ENCODE results near the gene NCF2.

NCF2 gene

DNA sequence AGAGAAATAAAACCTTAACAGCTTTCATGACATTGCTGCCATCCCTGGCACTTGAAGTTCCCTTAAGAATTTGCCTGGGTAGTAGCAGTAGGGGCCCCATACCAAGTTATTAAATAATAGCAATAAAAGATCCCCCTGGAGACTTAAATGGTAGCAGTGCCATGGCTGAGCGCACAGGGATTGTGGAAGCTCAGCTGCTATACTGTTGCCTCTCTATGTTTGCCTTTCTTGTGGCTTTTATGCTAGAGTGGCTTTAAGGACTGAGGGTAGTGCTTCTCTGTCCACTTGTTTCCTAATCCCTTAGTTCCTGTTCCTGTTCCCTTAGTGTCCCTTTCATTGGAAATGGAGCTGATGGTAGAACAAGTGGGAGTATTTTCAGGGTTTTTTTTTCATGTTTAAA, 42.1 kb downstream of the NCF2 start:
- DNase-seq: peak; percentile 27

- DNase-seq: no peak
Measured at GRCh38 chr1:183546427-183546826, 43.8 kb downstream of the NCF2 start.

- DNase-seq: no peak
Measured at GRCh38 chr1:183544598-183545297, 45.5 kb downstream of the NCF2 start.

DNA sequence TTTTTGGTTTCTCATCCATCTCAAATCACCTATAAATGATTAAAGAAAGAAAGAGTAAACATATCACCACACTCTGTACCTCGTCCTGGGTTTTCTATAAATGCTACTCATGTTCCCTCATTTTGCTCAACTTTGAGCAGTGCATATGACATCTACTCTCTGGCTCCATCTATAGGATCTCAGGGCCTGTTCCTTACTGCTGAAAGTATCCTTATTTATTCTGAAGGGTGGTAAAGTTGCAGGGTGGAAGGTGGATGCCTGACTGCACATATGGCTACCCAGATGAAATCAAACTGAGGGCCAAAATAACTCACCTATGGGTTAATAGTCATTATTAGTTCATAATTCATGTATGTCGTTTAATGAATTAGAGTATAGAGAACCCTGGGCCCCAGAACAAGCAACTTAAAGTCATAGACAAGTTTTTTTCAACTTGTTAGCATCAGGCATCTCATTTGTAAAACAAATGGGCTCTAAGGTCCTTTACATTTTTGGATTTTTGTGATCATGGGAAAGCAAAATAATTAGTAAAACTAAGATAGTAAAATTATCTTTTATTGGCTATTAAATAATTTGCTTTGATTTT, 46.5 kb downstream of the NCF2 start:
- DNase-seq: peak; percentile 54

GRCh38 chr1:183537405-183537804, 52.9 kb downstream of the NCF2 start:
- DNase-seq: no peak

GRCh38 chr1:183533617-183534174, 56.6 kb downstream of the NCF2 start:
- DNase-seq: no peak

DNA sequence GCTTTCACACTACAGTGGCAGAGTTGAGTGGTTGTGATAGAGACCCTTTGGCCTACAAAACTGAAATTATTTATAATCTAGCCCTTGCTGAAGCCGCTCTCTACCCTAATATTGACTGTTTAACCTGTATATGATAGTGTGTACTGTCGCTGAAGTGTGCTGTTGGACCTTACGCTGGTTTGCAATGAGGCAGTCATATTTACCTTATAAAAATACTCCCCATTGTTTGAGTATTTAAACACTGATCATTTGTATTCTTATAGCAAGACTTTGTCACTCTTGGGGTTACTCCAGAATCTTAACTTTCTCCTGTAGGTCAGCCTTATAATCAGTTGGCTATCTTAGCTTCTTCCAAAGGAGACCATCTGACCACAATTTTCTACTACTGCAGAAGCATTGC, 61.7 kb downstream of the NCF2 start:
- DNase-seq: no peak

DNA sequence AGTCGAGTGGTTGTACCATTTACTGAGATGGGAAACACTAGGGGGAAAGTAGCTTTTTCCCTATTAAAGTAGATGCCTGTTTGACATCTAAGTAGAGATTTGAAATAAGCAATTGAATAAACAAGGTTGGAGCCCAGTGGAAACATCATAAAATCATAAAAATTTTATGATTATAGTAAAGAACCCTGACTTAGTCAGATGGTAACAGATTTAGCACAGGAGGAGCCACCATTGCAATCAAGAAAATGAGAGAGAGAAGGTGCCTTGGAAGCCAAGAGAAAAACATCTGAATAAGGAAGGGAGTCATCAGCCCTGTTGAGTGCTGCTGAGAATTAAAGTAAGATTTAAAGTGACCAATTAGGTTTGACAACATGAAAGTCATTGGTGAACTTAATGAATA, 68.2 kb downstream of the NCF2 start:
- DNase-seq: no peak

DNA sequence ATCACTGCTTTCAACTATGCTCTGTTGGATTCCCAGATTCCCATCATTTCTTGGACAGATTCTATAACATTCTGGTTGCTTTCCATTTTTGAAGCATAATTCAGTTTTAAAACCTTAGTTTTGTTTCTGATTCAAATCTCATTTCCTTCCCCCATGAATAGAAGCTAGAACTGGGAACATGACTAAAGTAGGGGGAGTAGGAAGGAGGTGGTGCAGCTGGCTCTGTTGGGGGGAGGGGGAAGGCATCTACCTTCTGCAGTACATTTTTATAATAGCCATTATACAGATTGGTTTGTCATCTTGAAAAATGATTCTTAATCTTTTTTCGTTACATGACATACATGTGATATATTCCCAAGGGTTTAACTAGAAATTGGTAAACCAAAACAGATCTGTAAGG, 69.9 kb downstream of the NCF2 start:
- DNase-seq: no peak

- no peak for DNase-seq
Measured at GRCh38 chr1:183517401-183517800, 72.9 kb downstream of the NCF2 start.

DNA sequence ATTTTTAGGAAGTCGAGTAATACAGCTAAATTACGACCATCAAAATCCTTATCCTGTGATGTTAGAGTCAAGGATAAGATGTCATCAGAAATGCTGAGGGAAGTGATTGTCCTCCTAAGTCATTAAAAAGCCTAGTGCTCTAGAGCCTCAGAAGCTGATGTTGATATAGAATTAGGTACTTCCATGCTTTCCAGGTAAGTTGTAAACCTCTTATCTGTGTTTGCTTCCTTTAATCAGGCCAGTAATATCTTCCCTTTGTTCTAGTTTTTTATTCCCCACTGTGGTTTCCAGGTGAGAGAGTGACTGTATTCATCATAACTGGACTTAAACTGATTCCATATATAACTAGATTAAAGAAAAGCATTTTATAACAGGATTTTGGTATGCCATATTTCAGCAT, 73.5 kb downstream of the NCF2 start:
- DNase-seq: no peak

- DNase-seq: peak; percentile 34
Measured at GRCh38 chr1:183515002-183515689, 75.1 kb downstream of the NCF2 start.

DNA sequence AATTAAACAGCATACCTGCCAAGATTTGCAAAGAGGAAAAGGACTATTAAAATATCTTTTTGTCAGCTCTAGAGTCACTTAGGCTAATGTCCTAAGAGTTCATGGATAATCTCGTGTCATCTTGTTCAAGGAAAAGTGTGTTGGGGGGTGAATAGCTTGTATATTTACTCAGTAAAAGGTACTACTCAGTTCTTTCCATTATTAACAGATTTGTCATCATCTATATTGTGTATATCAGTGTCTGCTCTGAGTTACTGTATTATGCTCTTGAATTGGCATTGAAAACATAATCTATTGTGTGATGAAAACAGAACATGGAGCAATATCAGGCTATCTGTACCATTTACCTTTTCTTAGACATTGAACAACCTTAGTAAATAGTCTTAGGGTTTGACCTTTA, 76.0 kb downstream of the NCF2 start:
- DNase-seq: no peak

GRCh38 chr1:183512450-183512849, 77.8 kb downstream of the NCF2 start:
- no peak for DNase-seq

GRCh38 chr1:183508694-183509093, 81.6 kb downstream of the NCF2 start:
- no peak for DNase-seq

DNA sequence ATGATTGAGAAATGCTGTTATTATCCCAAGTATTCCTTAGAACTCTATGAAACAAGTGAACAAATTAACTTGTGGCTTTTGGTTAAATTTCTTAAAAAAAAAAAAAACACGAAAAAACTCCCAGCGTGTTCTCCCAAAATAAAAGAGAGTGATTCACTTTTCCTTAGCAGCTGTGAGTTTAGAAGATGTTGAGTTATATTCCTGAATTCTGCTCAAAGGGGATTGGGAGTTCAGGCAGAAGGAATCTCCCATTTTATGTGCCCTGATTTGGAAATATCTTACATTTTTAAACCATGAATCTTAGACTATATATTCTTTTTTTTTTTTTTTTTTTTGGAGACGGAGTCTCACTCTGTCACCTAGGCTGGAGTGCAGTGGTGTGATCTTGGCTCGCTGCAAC, 83.7 kb downstream of the NCF2 start:
- DNase-seq: no peak
